ENCODE measurements around the gene RBM33. TPM values are rescaled to one million over a fixed set of nuclear protein-coding genes. Genes with fewer than 3 reads are reported as not detected.

Gene RBM33
- total and polyA plus RNA-seq, 7 donors = 11.6 to 49.3 (median 40.4) TPM

- no peak for ATAC-seq
- no peak for DNase-seq
- no peaks in the 10 kb centered on the region for H3K27me3 ChIP-seq (ENCODE audit: insufficient read depth in 3 of 3, low read length in 2 of 3)
- H3K36me3 ChIP-seq (ENCODE audit: insufficient read depth in 1 of 2, low read depth in 1 of 2) = peaks cover 0 to 14% of the 10 kb centered on the region in 2 donors
- intact Hi-C loops (cut with DNase I) = no loop called here
- TF ChIP-seq CTCF (IDR thresholded peaks at IDR 0.05) = no peak
- 52 to 73% (median 59%) methylated on average over 5 of the region's 5 CpGs for WGBS, 3 donors
- H3K27ac ChIP-seq = no peak overlapping the region
- no peaks in the 10 kb centered on the region for H3K9me3 ChIP-seq
- H3K4me1 ChIP-seq = peaks cover 62% of the 10 kb centered on the region
- no peak overlapping the region for H3K4me3 ChIP-seq
These were observed 106.0 kb downstream of the RBM33 start for GRCh38 chr7:155750255-155751125.

DNA sequence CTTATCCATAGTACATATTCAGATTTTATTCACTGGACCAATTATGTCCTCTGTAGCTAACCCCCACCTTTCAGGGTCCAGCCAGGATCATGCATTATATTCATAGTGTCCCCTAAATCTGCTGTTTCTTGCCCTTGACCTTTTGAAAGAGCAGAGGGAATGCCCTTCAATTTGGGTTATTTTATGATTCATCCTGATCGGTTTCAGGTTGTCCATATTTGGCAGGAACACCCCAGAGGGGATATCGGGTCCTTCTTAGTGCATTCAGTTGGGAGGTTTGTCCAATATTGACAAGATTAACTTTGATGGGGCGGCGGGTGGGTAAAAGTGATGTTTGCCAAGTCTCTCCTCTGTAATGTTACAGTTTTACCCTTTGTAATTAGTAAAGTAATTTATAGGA is 106.9 kb downstream of the RBM33 start:
- Histone ChIP-seq H3K36me3 (ENCODE audit: insufficient read depth in 1 of 2, low read depth in 1 of 2) (peaks cover 0 to 5% of the 10 kb centered on the region in 2 donors), H3K4me3 (no peak overlapping the region), H3K9me3 (no peaks in the 10 kb centered on the region), H3K4me1 (peaks cover 63% of the 10 kb centered on the region), H3K27me3 (ENCODE audit: insufficient read depth in 3 of 3, low read length in 2 of 3) (no peaks in the 10 kb centered on the region), H3K27ac (no peak overlapping the region)
- no peak for DNase-seq
- WGBS, 3 donors = 74 to 89% (median 83%) methylated on average over 4 of the region's 4 CpGs
- ATAC-seq = no peak
- intact Hi-C loops (cut with DNase I) = no loop called here
- TF ChIP-seq CTCF (IDR thresholded peaks at IDR 0.05) = no peak

DNA sequence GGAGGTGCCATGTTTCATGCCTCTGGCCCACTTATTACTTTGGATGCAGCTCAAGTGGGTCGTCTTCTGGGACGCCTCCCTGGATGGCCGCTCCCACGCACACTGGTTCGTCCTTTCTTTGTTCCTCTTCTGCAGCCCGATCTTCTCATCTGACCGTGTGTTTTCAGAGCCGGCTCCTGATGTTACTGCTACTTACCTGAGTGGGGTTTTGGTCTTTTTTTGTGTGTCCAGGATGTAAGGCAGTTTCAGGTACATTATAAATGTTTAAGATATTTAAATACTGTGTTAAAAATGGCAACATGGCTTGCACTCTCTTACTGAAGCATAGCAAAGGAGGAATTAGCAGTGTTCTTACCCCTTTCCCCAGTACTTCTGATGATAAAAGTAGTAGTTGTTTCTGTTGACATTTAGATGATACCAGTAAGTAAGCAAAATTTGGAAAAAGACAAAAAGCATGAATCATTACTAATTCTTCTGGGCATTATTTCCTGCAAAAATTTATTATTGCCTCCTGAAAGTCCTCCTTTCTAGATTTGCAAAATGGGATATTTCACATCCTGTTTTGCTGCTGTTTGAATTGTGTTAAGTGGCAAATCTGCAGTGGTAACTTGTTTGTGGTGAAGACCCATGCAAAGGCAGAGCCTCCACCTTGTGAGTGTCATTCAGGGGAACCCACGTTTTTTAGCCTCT is 108.4 kb downstream of the RBM33 start:
- no peaks in the 10 kb centered on the region for H3K36me3 ChIP-seq (ENCODE audit: insufficient read depth in 1 of 2, low read depth in 1 of 2)
- TF ChIP-seq CTCF (IDR thresholded peaks at IDR 0.05) = no peak
- H3K27ac ChIP-seq = no peak overlapping the region
- no peak overlapping the region for H3K4me3 ChIP-seq
- peaks cover 56% of the 10 kb centered on the region for H3K4me1 ChIP-seq
- H3K27me3 ChIP-seq (ENCODE audit: insufficient read depth in 3 of 3, low read length in 2 of 3) = no peaks in the 10 kb centered on the region
- 49 to 82% (median 58%) methylated on average over 9 of the region's 9 CpGs for WGBS, 3 donors
- intact Hi-C loops (cut with DNase I) = no loop called here
- no peaks in the 10 kb centered on the region for H3K9me3 ChIP-seq
- DNase-seq (no peak), ATAC-seq (peak in 1 of 4 donors; percentile 39)

DNA sequence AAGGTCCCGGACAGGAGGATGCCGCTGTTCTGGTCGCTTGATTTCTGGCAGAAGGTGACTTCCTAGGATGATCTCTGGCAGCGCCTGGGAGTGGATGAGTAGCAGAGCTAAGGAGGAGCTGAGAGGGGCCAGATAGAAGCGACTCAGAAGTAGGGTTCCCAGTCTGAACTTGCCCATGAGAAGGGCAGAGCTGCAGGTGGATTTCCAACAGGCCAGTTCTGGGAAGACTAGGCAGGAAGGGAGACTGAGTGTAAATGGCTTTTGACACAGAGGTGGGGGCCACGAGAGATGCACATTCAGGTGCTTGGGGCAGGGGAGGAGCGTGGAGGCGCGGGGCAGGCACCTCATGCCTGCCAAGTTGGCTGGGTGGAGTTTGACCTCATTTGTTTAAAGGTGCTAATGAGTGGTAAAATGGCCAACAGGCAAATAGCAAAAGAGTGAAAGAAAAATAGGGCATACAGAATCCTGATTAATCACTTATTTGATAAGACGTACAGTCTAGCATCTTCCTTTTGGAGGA is 109.0 kb downstream of the RBM33 start:
- WGBS, 3 donors = 73 to 92% (median 75%) methylated on average over 10 of the region's 10 CpGs
- ATAC-seq = peak in 3 of 4 donors; percentile 15 to 21 (median 20)
- Histone ChIP-seq H3K27ac (no peak overlapping the region), H3K9me3 (no peaks in the 10 kb centered on the region), H3K4me3 (no peak overlapping the region), H3K27me3 (ENCODE audit: insufficient read depth in 3 of 3, low read length in 2 of 3) (no peaks in the 10 kb centered on the region), H3K36me3 (ENCODE audit: insufficient read depth in 1 of 2, low read depth in 1 of 2) (no peaks in the 10 kb centered on the region), H3K4me1 (peaks cover 50% of the 10 kb centered on the region)
- intact Hi-C loops (cut with DNase I) = no loop called here
- no peak for DNase-seq
- TF ChIP-seq CTCF (IDR thresholded peaks at IDR 0.05) = no peak
